K562 (cell line): Measurements from ENCODE around the gene MSANTD4. TPM values are rescaled to one million over a fixed set of nuclear protein-coding genes. Genes with fewer than 3 reads are reported as not detected.

ENCODE experiments used
- CEBPB ChIP-seq: fragments of 450-650 bp; IDR thresholded peaks from 2 replicates; pipeline ENCODE4 v1.6.1; 2016; ENCODE audit warnings: missing genetic modification characterization, missing compliant biosample characterization
- ILF3 ChIP-seq: fragments of 450-650 bp; IDR thresholded peaks from 2 replicates; pipeline ENCODE4 v1.6.1; 2018; ENCODE audit warnings: antibody characterized with exemption, mild to moderate bottlenecking, moderate library complexity, borderline replicate concordance
- L3MBTL2 ChIP-seq: fragments of 450-650 bp; IDR thresholded peaks from 2 replicates; pipeline ENCODE4 v1.6.1; 2016; ENCODE audit warnings: mild to moderate bottlenecking, moderate library complexity
- NFIX ChIP-seq: fragments of 250-450 bp; sonication (Bioruptor Pico); IDR thresholded peaks from 2 replicates; pipeline ENCODE4 v1.4.0; 2020; ENCODE audit warnings: low read depth, mild to moderate bottlenecking, moderate library complexity
- NUFIP1 ChIP-seq: fragments of 450-650 bp; IDR thresholded peaks from 2 replicates; pipeline ENCODE4 v1.6.1; 2018; ENCODE audit not compliant: partially characterized antibody
- POLR2G ChIP-seq: fragments of 200-400 bp; formaldehyde crosslinking; IDR thresholded peaks from 2 replicates; pipeline ENCODE4 v1.6.1; 2017; ENCODE audit warnings: low read depth, mild to moderate bottlenecking, antibody characterized with exemption, low read length, moderate library complexity
- SPI1 ChIP-seq: IDR thresholded peaks from 2 replicates; pipeline ENCODE4 v1.6.1; 2011; ENCODE audit warnings: low read depth, low read length, control low read depth, borderline replicate concordance
- polyA plus RNA-seq, 8 experiments: library from polyadenylated mRNA; depleted of rRNA in 4 of 8; stranded (reverse) in 5 of 8; unstranded in 3 of 8; fragments of >200 nt; fragmentation: Nextera tagmentation in 2 of 8; fragmentation: Illumina TruSeq in 1 of 8; extraction: Ambion mirVana in 2 of 8; extraction: Trizol in 1 of 8; gene quantifications; 2 replicates each; pipeline versions ENCODE4 v1.2.1 to v1.2.3, GENCODE V29; 2011 to 2014; ENCODE audit warnings: inconsistent platforms in 1 of 8, missing spikeins in 1 of 8
- total RNA-seq, 7 experiments: library from RNA; depleted of rRNA in 6 of 7; stranded (reverse); fragments of >200 nt in 6 of 7; fragmentation: Illumina TruSeq in 2 of 7; extraction: Trizol in 2 of 7; gene quantifications; 2 replicates each; pipeline versions ENCODE4 v1.2.1 to v1.2.3, GENCODE V29; 2011 to 2021; ENCODE audit warnings: low replicate concordance in 1 of 7
- TF ChIP-seq, protein P1 (sequence below): fragments of 150-350 bp; IDR thresholded peaks from 2 replicates; pipeline ENCODE4 v1.6.1; 2014; ENCODE audit warnings: low read depth, mild to moderate bottlenecking, low read length, borderline replicate concordance
- TF ChIP-seq, protein P2 (sequence below): sonication (generic); formaldehyde crosslinking; IDR thresholded peaks from 2 replicates; pipeline ENCODE4 v1.9.0; 2022; ENCODE audit warnings: mild to moderate bottlenecking, missing genetic modification reagents

The MSANTD4 gene
- total and polyA plus RNA-seq, 9 of the 15 experiments (the other 6 are each of a cell fraction or from before 2014, with no cell fraction given): 5.0 to 16.4 (median 10.2) TPM

GRCh38 chr11:105969756-105970155 is 52.3 kb downstream of the MSANTD4 start (continued):
- no peak for TF ChIP-seq NFIX
- no peak for TF ChIP-seq POLR2G
- no peak for TF ChIP-seq L3MBTL2
- TF ChIP-seq SPI1: no peak
- TF ChIP-seq NUFIP1: no peak
- TF ChIP-seq, protein P1, sequence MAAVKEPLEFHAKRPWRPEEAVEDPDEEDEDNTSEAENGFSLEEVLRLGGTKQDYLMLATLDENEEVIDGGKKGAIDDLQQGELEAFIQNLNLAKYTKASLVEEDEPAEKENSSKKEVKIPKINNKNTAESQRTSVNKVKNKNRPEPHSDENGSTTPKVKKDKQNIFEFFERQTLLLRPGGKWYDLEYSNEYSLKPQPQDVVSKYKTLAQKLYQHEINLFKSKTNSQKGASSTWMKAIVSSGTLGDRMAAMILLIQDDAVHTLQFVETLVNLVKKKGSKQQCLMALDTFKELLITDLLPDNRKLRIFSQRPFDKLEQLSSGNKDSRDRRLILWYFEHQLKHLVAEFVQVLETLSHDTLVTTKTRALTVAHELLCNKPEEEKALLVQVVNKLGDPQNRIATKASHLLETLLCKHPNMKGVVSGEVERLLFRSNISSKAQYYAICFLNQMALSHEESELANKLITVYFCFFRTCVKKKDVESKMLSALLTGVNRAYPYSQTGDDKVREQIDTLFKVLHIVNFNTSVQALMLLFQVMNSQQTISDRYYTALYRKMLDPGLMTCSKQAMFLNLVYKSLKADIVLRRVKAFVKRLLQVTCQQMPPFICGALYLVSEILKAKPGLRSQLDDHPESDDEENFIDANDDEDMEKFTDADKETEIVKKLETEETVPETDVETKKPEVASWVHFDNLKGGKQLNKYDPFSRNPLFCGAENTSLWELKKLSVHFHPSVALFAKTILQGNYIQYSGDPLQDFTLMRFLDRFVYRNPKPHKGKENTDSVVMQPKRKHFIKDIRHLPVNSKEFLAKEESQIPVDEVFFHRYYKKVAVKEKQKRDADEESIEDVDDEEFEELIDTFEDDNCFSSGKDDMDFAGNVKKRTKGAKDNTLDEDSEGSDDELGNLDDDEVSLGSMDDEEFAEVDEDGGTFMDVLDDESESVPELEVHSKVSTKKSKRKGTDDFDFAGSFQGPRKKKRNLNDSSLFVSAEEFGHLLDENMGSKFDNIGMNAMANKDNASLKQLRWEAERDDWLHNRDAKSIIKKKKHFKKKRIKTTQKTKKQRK: no peak
- TF ChIP-seq, protein P2, sequence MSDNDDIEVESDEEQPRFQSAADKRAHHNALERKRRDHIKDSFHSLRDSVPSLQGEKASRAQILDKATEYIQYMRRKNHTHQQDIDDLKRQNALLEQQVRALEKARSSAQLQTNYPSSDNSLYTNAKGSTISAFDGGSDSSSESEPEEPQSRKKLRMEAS (CRISPR knock-in tag): no peak
- no peak for TF ChIP-seq CEBPB (tag)
- TF ChIP-seq ILF3: no peak
